Thyroid gland (tissue), 4 donors: ENCODE measurements around the gene IGDCC3. TPM values are rescaled to one million over a fixed set of nuclear protein-coding genes. Genes with fewer than 3 reads are reported as not detected.

ENCODE experiments used
- DNase-seq, 2 donors: peaks; one replicate each; pipeline ENCODE4 v3.0.0-alpha.2; 2019
- H3K27ac ChIP-seq, 3 donors: fragments of 200-600 bp; sonication (generic); 1 replicate in 2 of 3; 2 replicates in 1 of 3; pipeline ENCODE4 v1.5.1; 2016 to 2019; ENCODE audit warnings: mild to moderate bottlenecking in 1 of 3, moderate library complexity in 1 of 3
- H3K27me3 ChIP-seq: fragments of 200-600 bp; sonication (generic); one replicate; pipeline ENCODE4 v1.5.1; 2019
- H3K36me3 ChIP-seq, 2 donors: fragments of 200-600 bp; sonication (generic); one replicate each; pipeline ENCODE4 v1.5.1; 2016 to 2019
- H3K4me1 ChIP-seq, 2 donors: fragments of 200-600 bp; sonication (generic); one replicate each; pipeline ENCODE4 v1.5.1; 2017 to 2019
- H3K4me3 ChIP-seq, 3 donors: fragments of 200-600 bp; sonication (generic); replicated peaks in 1 of 3; 1 replicate in 2 of 3; 2 replicates in 1 of 3; pipeline ENCODE4 v1.5.1; 2016; ENCODE audit warnings: mild to moderate bottlenecking in 1 of 3
- H3K9me3 ChIP-seq: fragments of 200-600 bp; sonication (generic); one replicate; pipeline ENCODE4 v1.5.1; 2017
- CTCF ChIP-seq, 6 experiments: fragments of 200-600 bp in 3 of 6; fragments of 450-650 bp in 3 of 6; sonication (generic) in 3 of 6; IDR thresholded peaks; one replicate each; pipeline ENCODE4 v1.5.1; 2016 to 2019; ENCODE audit warnings: antibody characterized with exemption in 6 of 6, mild to moderate bottlenecking in 2 of 6, inconsistent platforms in 1 of 6, moderate library complexity in 1 of 6
- POLR2A ChIP-seq, 2 donors: fragments of 450-650 bp; IDR thresholded peaks; one replicate each; pipeline ENCODE4 v1.6.1; 2017; ENCODE audit warnings: antibody characterized with exemption in 2 of 2, mild to moderate bottlenecking in 2 of 2, moderate library complexity in 1 of 2
- WGBS, 2 donors: methylation state at CpG; one replicate each; pipeline ENCODE4 v1.1.5; 2017; 5-methylcytosine and 5-hydroxymethylcytosine counted together
- intact Hi-C: fragments of 100-400 bp; cut with DNase I; formaldehyde crosslinking; loops from one replicate; pipeline ENCODE4 v1.15.1; 2023
- total RNA-seq, 4 donors: library from RNA; depleted of rRNA; stranded (reverse); fragments of >200 nt; gene quantifications; one replicate each; pipeline ENCODE4 v1.2.3, GENCODE V29; 2016

Gene IGDCC3
- total RNA-seq, 4 donors from 2014 or later: 0.22 to 1.5 (median 0.61) TPM

GRCh38 chr15:65289261-65289854 lies 88.4 kb downstream of the IGDCC3 start:
- TF ChIP-seq CTCF (IDR thresholded peaks at IDR 0.05) (no peak), POLR2A (IDR thresholded peaks at IDR 0.05) (no peak)
- Histone ChIP-seq H3K9me3 (no peaks in the 10 kb centered on the region), H3K36me3 (no peaks in the 10 kb centered on the region), H3K4me3 (no peak overlapping the region), H3K4me1 (peaks cover 2 to 13% of the 10 kb centered on the region in 2 donors), H3K27ac (no peak overlapping the region), H3K27me3 (no peaks in the 10 kb centered on the region)
- WGBS, 2 donors: 90 to 94% methylated on average over 7 of the region's 7 CpGs
- no peak for DNase-seq
- intact Hi-C loops: no loop called here

GRCh38 chr15:65287520-65287855 lies 90.3 kb downstream of the IGDCC3 start:
- no peak for TF ChIP-seq CTCF (IDR thresholded peaks at IDR 0.05)
- intact Hi-C loops: no loop called here
- peak overlapping the region; percentile 42 to 90 (median 85) for H3K27ac ChIP-seq
- peaks cover 2 to 13% of the 10 kb centered on the region in 2 donors for H3K4me1 ChIP-seq
- 88 to 93% methylated on average over 3 of the region's 3 CpGs for WGBS, 2 donors
- H3K9me3 ChIP-seq: no peaks in the 10 kb centered on the region
- no peak for DNase-seq
- H3K27me3 ChIP-seq: no peaks in the 10 kb centered on the region
- H3K4me3 ChIP-seq: no peak overlapping the region
- H3K36me3 ChIP-seq: no peaks in the 10 kb centered on the region

GRCh38 chr15:65286704-65287519 lies 90.9 kb downstream of the IGDCC3 start, which contains the start of gene PARP16:
PARP16 (minus strand) TSS chr15:65286883; CDS start chr15:65286426, 457 bp downstream.
- peaks cover 2 to 13% of the 10 kb centered on the region in 2 donors for H3K4me1 ChIP-seq
- no peaks in the 10 kb centered on the region for H3K9me3 ChIP-seq
- no peaks in the 10 kb centered on the region for H3K36me3 ChIP-seq
- H3K27me3 ChIP-seq: no peaks in the 10 kb centered on the region
- peak; percentile 94 for DNase-seq
- intact Hi-C loops: no loop called here
- 4 to 24% methylated on average over 5 to 24 of the region's 62 CpGs for WGBS, 2 donors
- H3K27ac ChIP-seq: peak within 1 kb of the TSS; percentile 85 to 90 (median 88)
- TF ChIP-seq CTCF (IDR thresholded peaks at IDR 0.05) (peak in 3 of 6 experiments; percentile 53 to 71 (median 63)), POLR2A (IDR thresholded peaks at IDR 0.05) (peak; percentile 46 to 94)
- peak within 1 kb of the TSS; percentile 69 to 85 (median 85) for H3K4me3 ChIP-seq

GRCh38 chr15:65286069-65286703 lies 91.6 kb downstream of the IGDCC3 start:
- WGBS, 2 donors: 0 to 1% methylated on average over 8 to 42 of the region's 52 CpGs
- no peaks in the 10 kb centered on the region for H3K27me3 ChIP-seq
- TF ChIP-seq POLR2A (IDR thresholded peaks at IDR 0.05) (peak in 1 of 2 donors; percentile 3), CTCF (IDR thresholded peaks at IDR 0.05) (no peak)
- peak overlapping the region; percentile 85 to 90 (median 88) for H3K27ac ChIP-seq
- no peaks in the 10 kb centered on the region for H3K9me3 ChIP-seq
- no peaks in the 10 kb centered on the region for H3K36me3 ChIP-seq
- DNase-seq: peak; percentile 55 to 57
- intact Hi-C loops: no loop called here
- H3K4me1 ChIP-seq: peaks cover 2 to 13% of the 10 kb centered on the region in 2 donors
- peak overlapping the region; percentile 69 to 85 (median 85) for H3K4me3 ChIP-seq
